T-helper 17 cell (primary cell): ENCODE measurements around the gene ZNF789. TPM values are rescaled to one million over a fixed set of nuclear protein-coding genes. Genes with fewer than 3 reads are reported as not detected.

ENCODE experiments used
- total RNA-seq, 4 donors: library from RNA in 2 of 4; stranded (reverse) in 2 of 4; gene quantifications; one replicate each; pipeline ENCODE4 v1.2.3 and lab custom pipeline; 2022 to 2026

The ZNF789 gene
- total RNA-seq, 2 donors from 2014 or later = 12.5 to 18.1 TPM

Other genes starting within 250 kb of the ZNF789 start
- not detected for gene MYH16, start 200.1 kb upstream of the ZNF789 start, total RNA-seq
- 10 to 100 TPM; 29.2 to 37.7 TPM for gene ARPC1A, start 147.0 kb upstream of the ZNF789 start, total RNA-seq
- 100 to 1,000 TPM; 185 to 220 TPM for gene ARPC1B, start 98.2 kb upstream of the ZNF789 start, total RNA-seq
- 10 to 100 TPM; 38.5 to 42.7 TPM for gene PDAP1, start 64.3 kb upstream of the ZNF789 start, total RNA-seq
- gene BUD31, start 63.9 kb upstream of the ZNF789 start, total RNA-seq = 100 to 1,000 TPM; 170 to 175 TPM
- 1 to 10 TPM; 3.6 to 3.8 TPM for gene PTCD1, start 34.1 kb upstream of the ZNF789 start, total RNA-seq
- gene CPSF4, start 33.9 kb upstream of the ZNF789 start, total RNA-seq = 10 to 100 TPM; 35.0 to 42.9 TPM
- gene ATP5MF, start 6.7 kb upstream of the ZNF789 start, total RNA-seq = 100 to 1,000 TPM in 1 of 2 donors, 10 to 100 TPM in 1; 83.3 to 103 TPM
- gene ZNF394, start 27.4 kb downstream of the ZNF789 start, total RNA-seq = 100 to 1,000 TPM; 189 to 198 TPM
- gene ZKSCAN5, start 31.8 kb downstream of the ZNF789 start, total RNA-seq = 1 to 10 TPM; 4.4 to 4.6 TPM
- 1 to 10 TPM; 2.3 to 2.5 TPM for gene FAM200A, start 79.2 kb downstream of the ZNF789 start, total RNA-seq
- gene ZNF655, start 85.8 kb downstream of the ZNF789 start, total RNA-seq = 100 to 1,000 TPM; 134 to 135 TPM
- 1 to 10 TPM in 1 of 2 donors, under 1 TPM in 1; 0.96 to 1.4 TPM for gene TMEM225B, start 125.4 kb downstream of the ZNF789 start, total RNA-seq
- 10 to 100 TPM; 29.8 to 34.4 TPM for gene ZSCAN25, start 144.1 kb downstream of the ZNF789 start, total RNA-seq
- gene CYP3A5, start 207.1 kb downstream of the ZNF789 start, total RNA-seq = under 1 TPM in 1 of 2 donors, not detected in 1; 0.20 TPM